Measurements from ENCODE around the gene RAPGEF5.

RAPGEF5 gene

DNA sequence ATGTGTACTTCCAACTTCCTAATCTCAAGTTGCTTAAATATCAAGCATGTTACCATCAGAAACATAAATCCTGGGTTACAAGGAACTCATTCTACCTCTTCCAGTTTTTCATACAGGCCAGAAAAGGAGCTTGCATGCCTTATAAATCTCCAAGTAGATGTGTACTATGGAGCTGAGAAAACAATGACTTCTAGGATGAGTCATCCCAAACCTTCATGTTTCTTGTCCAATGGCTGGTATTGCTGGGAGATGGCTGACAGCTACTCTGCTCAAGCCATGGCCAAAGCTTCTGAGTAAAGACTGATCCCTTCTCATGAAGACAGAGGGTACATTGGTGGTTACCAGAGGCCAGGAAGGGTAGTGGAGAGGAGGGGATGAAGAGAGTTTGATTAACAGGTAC, 8.6 kb downstream of the RAPGEF5 start:
- H3K27ac ChIP-seq (ENCODE audit: low read depth, low read length) = no peak overlapping the region
- H3K4me3 ChIP-seq (ENCODE audit: low read depth, low read length) = no peak overlapping the region
- H3K79me2 ChIP-seq (ENCODE audit: control insufficient read depth, insufficient read depth, low read length, unreplicated experiment) = no peaks in the 10 kb centered on the region
- no peaks in the 10 kb centered on the region for H3K36me3 ChIP-seq (ENCODE audit: insufficient read depth, low read length)
- H3K4me1 ChIP-seq (ENCODE audit: control insufficient read depth, insufficient read depth, low read length, unreplicated experiment) = peaks cover 9% of the 10 kb centered on the region
- H3K27me3 ChIP-seq (ENCODE audit: insufficient read depth, low read length) = peaks cover 5% of the 10 kb centered on the region; the same call in 1 of the 2 replicates
- no peak overlapping the region for H2AFZ ChIP-seq (ENCODE audit: low read length, unreplicated experiment)

DNA sequence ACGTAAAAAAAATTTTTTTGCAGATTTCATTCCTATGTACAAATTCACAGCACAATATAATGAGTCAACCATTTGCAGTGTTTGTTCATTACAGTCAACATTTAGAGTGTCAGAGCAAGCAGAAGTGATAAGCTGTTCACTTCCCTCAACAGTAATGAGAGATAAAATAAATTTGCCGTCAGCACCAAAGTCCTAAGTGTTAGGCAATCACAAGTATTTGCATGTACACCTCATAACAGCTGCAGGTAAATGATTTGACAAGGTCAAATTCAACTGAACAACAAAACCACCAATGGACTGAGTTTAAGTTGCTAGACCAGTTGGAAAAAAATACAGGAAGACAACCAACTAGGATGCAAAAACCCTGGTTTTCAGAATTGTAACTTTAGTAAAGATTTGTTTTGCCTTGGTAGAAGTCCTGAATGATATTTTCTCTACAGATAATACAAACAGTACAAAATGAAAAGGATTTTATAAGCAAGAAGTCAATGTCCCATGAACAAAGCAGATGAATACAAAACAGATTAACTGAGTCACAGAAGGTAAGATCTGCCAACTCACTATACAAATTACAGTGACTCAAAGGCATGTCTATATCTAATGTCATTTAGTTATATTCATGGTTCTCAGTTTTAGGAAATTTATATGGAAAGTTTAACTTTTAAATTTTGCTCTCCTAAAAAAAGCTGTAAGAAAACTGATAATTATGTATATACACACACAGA, 10.4 kb downstream of the RAPGEF5 start:
- Histone ChIP-seq H3K79me2 (ENCODE audit: control insufficient read depth, insufficient read depth, low read length, unreplicated experiment) (no peaks in the 10 kb centered on the region), H3K36me3 (ENCODE audit: insufficient read depth, low read length) (no peaks in the 10 kb centered on the region), H2AFZ (ENCODE audit: low read length, unreplicated experiment) (no peak overlapping the region), H3K27me3 (ENCODE audit: insufficient read depth, low read length) (no peaks in the 10 kb centered on the region), H3K4me3 (ENCODE audit: low read depth, low read length) (no peak overlapping the region), H3K27ac (ENCODE audit: low read depth, low read length) (no peak overlapping the region), H3K4me1 (ENCODE audit: control insufficient read depth, insufficient read depth, low read length, unreplicated experiment) (peaks cover 9% of the 10 kb centered on the region)

DNA sequence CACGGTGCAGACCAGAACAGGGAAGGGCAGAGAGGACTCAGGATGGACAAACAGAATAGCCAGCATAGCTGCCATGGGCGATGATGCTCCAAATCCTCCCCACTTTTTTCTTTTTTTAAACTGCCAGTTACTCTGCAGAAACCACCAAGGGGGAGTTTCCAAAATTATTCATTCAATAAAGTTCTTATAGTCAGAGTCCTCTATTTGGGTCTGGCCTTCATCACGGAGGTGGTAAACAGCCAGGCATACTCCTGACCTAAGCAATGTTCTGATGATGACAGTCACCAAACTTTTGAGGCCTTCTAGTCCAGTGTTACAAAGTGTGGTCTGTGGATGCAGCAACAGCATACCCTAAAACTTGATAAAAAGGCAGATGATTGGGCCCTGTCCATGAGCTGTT, 12.3 kb downstream of the RAPGEF5 start:
- H3K4me3 ChIP-seq (ENCODE audit: low read depth, low read length) = no peak overlapping the region
- no peaks in the 10 kb centered on the region for H3K79me2 ChIP-seq (ENCODE audit: control insufficient read depth, insufficient read depth, low read length, unreplicated experiment)
- no peak overlapping the region for H3K27ac ChIP-seq (ENCODE audit: low read depth, low read length)
- no peaks in the 10 kb centered on the region for H3K4me1 ChIP-seq (ENCODE audit: control insufficient read depth, insufficient read depth, low read length, unreplicated experiment)
- no peak overlapping the region for H2AFZ ChIP-seq (ENCODE audit: low read length, unreplicated experiment)
- 0 out of 2 replicates have a peak, but pooled peaks cover 3% of the 10 kb centered on the region for H3K27me3 ChIP-seq (ENCODE audit: insufficient read depth, low read length)
- no peaks in the 10 kb centered on the region for H3K36me3 ChIP-seq (ENCODE audit: insufficient read depth, low read length)

DNA sequence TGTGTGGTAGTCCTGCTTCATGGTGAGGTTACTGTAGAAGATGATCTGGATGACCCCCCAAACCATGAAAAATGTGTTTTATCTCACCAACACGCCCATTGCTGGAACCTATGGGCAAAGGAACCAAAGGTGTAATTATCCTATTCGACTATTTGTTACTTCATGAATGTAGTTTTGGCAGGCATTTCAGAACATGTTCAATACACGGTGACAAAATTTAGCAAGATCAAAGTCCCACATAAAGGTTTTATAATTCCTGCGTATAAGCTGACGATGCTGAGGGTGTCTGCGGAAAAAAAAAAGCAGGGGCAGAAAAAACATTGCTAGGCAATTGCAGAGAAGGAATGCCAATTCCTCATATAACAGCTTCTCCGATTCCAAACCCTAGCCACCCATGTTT, 13.3 kb downstream of the RAPGEF5 start:
- H3K79me2 ChIP-seq (ENCODE audit: control insufficient read depth, insufficient read depth, low read length, unreplicated experiment) = no peaks in the 10 kb centered on the region
- H2AFZ ChIP-seq (ENCODE audit: low read length, unreplicated experiment) = no peak overlapping the region
- H3K27me3 ChIP-seq (ENCODE audit: insufficient read depth, low read length) = 0 out of 2 replicates have a peak, but pooled peaks cover 3% of the 10 kb centered on the region
- no peaks in the 10 kb centered on the region for H3K36me3 ChIP-seq (ENCODE audit: insufficient read depth, low read length)
- H3K27ac ChIP-seq (ENCODE audit: low read depth, low read length) = no peak overlapping the region
- no peaks in the 10 kb centered on the region for H3K4me1 ChIP-seq (ENCODE audit: control insufficient read depth, insufficient read depth, low read length, unreplicated experiment)
- H3K4me3 ChIP-seq (ENCODE audit: low read depth, low read length) = no peak overlapping the region

DNA sequence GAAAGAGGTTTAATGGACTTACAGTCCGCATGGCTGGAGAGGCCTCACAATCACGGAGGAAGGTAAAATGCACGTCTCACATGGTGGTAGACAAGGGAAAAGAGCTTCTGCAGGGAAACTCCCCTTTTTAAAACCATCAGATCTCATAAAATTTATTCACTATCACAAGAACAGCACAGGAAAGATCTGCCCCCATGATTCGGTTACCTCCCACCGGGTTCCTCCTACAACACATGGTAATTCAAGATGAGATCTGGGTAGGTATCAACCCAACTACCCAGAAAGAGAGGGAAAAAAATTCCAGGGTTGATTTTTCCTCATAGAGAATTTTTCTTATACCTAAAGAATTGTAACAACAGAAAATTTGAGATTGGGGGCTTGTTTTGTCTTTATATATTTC, 13.9 kb downstream of the RAPGEF5 start:
- Histone ChIP-seq H3K27me3 (ENCODE audit: insufficient read depth, low read length) (0 out of 2 replicates have a peak, but pooled peaks cover 3% of the 10 kb centered on the region), H3K27ac (ENCODE audit: low read depth, low read length) (no peak overlapping the region), H3K4me1 (ENCODE audit: control insufficient read depth, insufficient read depth, low read length, unreplicated experiment) (no peaks in the 10 kb centered on the region), H2AFZ (ENCODE audit: low read length, unreplicated experiment) (no peak overlapping the region), H3K36me3 (ENCODE audit: insufficient read depth, low read length) (no peaks in the 10 kb centered on the region), H3K79me2 (ENCODE audit: control insufficient read depth, insufficient read depth, low read length, unreplicated experiment) (no peaks in the 10 kb centered on the region), H3K4me3 (ENCODE audit: low read depth, low read length) (no peak overlapping the region)

DNA sequence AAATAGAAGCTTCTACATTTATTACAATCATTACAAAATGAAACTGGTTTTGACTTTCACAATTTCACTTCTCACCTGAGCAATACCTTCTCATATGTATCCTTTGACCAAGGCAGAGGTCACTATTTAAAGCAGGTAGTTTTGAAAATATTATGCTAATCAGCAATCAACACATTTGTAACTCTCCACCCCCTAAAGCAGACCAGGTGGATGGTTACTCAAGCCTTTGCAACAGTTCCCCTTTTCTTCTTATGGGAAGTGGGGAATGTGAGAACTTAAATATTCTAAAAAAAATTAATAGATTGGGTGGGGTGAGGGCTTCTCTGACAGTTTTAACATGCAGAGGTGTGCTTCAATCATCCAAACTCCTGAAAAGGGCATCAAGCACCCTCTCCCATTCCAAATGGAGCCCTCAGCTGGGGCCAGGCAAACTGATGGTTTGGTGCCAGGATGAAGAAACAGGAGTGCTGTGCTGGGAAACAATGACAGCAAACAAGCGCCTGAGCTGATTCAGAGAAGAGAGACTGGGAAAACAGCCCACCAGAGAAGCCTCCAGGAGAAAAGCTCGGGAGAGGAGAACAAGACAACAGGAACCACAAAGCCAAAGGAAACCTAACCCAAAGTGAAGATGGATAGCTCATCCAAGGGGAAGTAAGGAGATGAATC, 17.1 kb downstream of the RAPGEF5 start:
- H3K4me1 ChIP-seq (ENCODE audit: control insufficient read depth, insufficient read depth, low read length, unreplicated experiment) = no peaks in the 10 kb centered on the region
- H2AFZ ChIP-seq (ENCODE audit: low read length, unreplicated experiment) = no peak overlapping the region
- H3K4me3 ChIP-seq (ENCODE audit: low read depth, low read length) = no peak overlapping the region
- no peaks in the 10 kb centered on the region for H3K79me2 ChIP-seq (ENCODE audit: control insufficient read depth, insufficient read depth, low read length, unreplicated experiment)
- no peaks in the 10 kb centered on the region for H3K36me3 ChIP-seq (ENCODE audit: insufficient read depth, low read length)
- H3K27ac ChIP-seq (ENCODE audit: low read depth, low read length) = no peak overlapping the region
- 0 out of 2 replicates have a peak, but pooled peaks cover 5% of the 10 kb centered on the region for H3K27me3 ChIP-seq (ENCODE audit: insufficient read depth, low read length)

DNA sequence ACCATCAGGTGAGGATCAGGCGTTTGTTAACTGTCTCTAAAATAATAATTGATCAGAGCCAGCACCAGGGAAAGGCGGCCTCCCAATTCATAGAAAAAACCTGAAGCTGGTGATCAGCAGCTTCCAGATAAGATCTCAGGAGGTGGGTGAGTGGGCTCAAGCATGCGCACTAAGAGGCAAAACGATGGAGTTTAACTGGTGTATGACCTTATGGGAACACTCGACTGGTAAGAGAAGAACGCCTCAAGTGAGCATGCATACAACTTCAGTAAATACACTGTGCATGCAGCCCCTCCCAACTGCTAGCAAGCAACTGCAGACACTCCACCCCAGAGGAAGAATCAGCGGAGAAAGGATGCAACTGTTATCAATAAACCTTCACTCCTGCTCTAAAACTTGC, 18.1 kb downstream of the RAPGEF5 start:
- H3K27me3 ChIP-seq (ENCODE audit: insufficient read depth, low read length) = 0 out of 2 replicates have a peak, but pooled peaks cover 7% of the 10 kb centered on the region
- H3K79me2 ChIP-seq (ENCODE audit: control insufficient read depth, insufficient read depth, low read length, unreplicated experiment) = no peaks in the 10 kb centered on the region
- H3K36me3 ChIP-seq (ENCODE audit: insufficient read depth, low read length) = no peaks in the 10 kb centered on the region
- H2AFZ ChIP-seq (ENCODE audit: low read length, unreplicated experiment) = no peak overlapping the region
- H3K4me3 ChIP-seq (ENCODE audit: low read depth, low read length) = no peak overlapping the region
- no peak overlapping the region for H3K27ac ChIP-seq (ENCODE audit: low read depth, low read length)
- H3K4me1 ChIP-seq (ENCODE audit: control insufficient read depth, insufficient read depth, low read length, unreplicated experiment) = no peaks in the 10 kb centered on the region

DNA sequence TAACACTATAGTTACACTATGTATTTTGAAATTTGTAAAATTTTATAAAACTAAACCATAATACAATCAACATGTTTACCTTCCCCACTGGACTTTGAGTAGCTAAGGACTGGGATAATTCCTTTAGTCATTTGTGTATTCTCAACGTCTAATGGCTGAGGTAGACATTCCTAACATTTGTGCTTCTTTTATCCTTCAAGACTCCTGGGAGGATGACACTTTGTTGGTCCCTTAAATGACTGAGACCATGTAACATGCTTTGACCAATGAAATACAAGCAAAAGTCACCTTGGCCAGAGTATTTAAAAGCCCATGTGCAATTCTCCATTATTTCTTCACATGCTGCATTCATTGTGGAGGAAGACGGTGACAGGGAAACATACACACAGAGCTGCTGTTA, 18.5 kb downstream of the RAPGEF5 start:
- Histone ChIP-seq H3K36me3 (ENCODE audit: insufficient read depth, low read length) (no peaks in the 10 kb centered on the region), H3K4me3 (ENCODE audit: low read depth, low read length) (no peak overlapping the region), H3K4me1 (ENCODE audit: control insufficient read depth, insufficient read depth, low read length, unreplicated experiment) (no peaks in the 10 kb centered on the region), H3K27me3 (ENCODE audit: insufficient read depth, low read length) (0 out of 2 replicates have a peak, but pooled peaks cover 7% of the 10 kb centered on the region), H2AFZ (ENCODE audit: low read length, unreplicated experiment) (no peak overlapping the region), H3K79me2 (ENCODE audit: control insufficient read depth, insufficient read depth, low read length, unreplicated experiment) (no peaks in the 10 kb centered on the region), H3K27ac (ENCODE audit: low read depth, low read length) (no peak overlapping the region)

DNA sequence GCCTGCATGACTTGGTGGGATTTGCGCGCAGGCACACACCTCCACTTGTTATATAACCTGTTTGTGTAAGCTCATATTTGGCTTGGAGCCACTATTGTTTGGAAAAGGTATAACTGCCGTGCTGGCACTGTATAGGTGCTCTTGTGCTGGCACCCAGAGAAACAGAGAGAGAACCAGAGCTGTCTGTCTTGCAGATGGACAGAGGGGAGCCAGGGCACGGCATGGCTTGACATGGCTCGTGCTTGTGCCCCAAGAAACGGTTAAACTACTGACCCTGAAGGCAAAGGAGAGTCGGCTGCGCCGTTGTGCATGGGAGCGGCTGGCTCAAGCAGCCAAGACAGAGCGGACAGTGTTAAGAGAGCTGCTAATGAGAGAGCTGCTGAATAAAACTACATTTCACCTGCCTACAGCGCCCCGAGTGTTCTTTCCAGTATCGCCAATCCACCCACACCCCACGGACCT, 23.2 kb downstream of the RAPGEF5 start:
- H3K4me1 ChIP-seq (ENCODE audit: control insufficient read depth, insufficient read depth, low read length, unreplicated experiment) = no peaks in the 10 kb centered on the region
- no peaks in the 10 kb centered on the region for H3K79me2 ChIP-seq (ENCODE audit: control insufficient read depth, insufficient read depth, low read length, unreplicated experiment)
- H3K27ac ChIP-seq (ENCODE audit: low read depth, low read length) = no peak overlapping the region

DNA sequence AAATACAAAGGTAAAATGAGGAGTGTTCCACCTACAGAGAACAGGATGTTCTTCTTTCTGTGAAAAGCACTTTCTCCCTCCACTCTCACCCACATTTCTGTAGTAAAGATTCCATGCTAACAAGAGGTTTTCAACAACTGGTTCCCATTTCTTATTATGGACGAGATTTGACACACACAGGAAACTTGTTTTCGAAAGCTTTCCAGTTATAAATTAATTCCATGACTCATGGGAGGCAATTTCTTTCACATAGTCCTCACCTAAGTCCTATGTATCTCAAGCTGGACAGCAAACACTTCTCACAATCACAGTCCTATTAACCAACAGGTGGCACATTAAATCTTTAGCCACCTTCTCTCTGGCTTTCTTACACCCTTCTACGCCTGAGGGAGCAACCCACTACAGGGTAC, 24.5 kb downstream of the RAPGEF5 start:
- H3K4me3 ChIP-seq (ENCODE audit: low read depth, low read length) = no peak overlapping the region
- no peaks in the 10 kb centered on the region for H3K79me2 ChIP-seq (ENCODE audit: control insufficient read depth, insufficient read depth, low read length, unreplicated experiment)
- H2AFZ ChIP-seq (ENCODE audit: low read length, unreplicated experiment) = no peak overlapping the region
- peaks cover 8% of the 10 kb centered on the region; the same call in 1 of the 2 replicates for H3K27me3 ChIP-seq (ENCODE audit: insufficient read depth, low read length)
- H3K36me3 ChIP-seq (ENCODE audit: insufficient read depth, low read length) = no peaks in the 10 kb centered on the region
- H3K4me1 ChIP-seq (ENCODE audit: control insufficient read depth, insufficient read depth, low read length, unreplicated experiment) = no peaks in the 10 kb centered on the region
- no peak overlapping the region for H3K27ac ChIP-seq (ENCODE audit: low read depth, low read length)

More for the DNA sequence above, 23.2 kb downstream of the RAPGEF5 start:
- no peak overlapping the region for H2AFZ ChIP-seq (ENCODE audit: low read length, unreplicated experiment)
- peaks cover 8% of the 10 kb centered on the region; the same call in 1 of the 2 replicates for H3K27me3 ChIP-seq (ENCODE audit: insufficient read depth, low read length)
- H3K4me3 ChIP-seq (ENCODE audit: low read depth, low read length) = no peak overlapping the region
- no peaks in the 10 kb centered on the region for H3K36me3 ChIP-seq (ENCODE audit: insufficient read depth, low read length)

DNA sequence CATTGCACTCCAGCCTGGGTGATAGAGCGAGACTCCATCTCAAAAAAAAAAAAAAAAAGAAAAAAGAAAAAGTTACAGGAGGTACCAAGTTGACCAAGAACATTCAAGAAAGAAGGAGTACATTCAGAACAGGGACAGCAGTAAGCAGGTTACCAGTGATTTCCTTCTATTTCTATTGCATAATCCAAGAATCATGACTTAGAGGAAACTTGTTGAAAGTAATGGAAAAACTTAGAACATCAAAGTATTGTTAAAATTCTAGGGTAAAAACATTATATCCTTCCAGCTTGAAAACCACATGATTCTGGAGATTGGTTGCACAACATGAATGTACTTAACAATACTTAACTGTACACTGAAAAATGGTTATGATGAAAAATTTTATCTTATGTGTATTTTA, 25.2 kb downstream of the RAPGEF5 start:
- no peaks in the 10 kb centered on the region for H3K79me2 ChIP-seq (ENCODE audit: control insufficient read depth, insufficient read depth, low read length, unreplicated experiment)
- H3K4me3 ChIP-seq (ENCODE audit: low read depth, low read length) = no peak overlapping the region
- H3K27me3 ChIP-seq (ENCODE audit: insufficient read depth, low read length) = peaks cover 8% of the 10 kb centered on the region; the same call in 1 of the 2 replicates
- no peak overlapping the region for H2AFZ ChIP-seq (ENCODE audit: low read length, unreplicated experiment)
- H3K27ac ChIP-seq (ENCODE audit: low read depth, low read length) = no peak overlapping the region
- H3K4me1 ChIP-seq (ENCODE audit: control insufficient read depth, insufficient read depth, low read length, unreplicated experiment) = no peaks in the 10 kb centered on the region
- H3K36me3 ChIP-seq (ENCODE audit: insufficient read depth, low read length) = no peaks in the 10 kb centered on the region

Data from ACC112 (cell line).